ENCODE measurements around the gene PRR5L.

- TF ChIP-seq CTCF (IDR thresholded peaks at IDR 0.05) (no peak), EZH2 (IDR thresholded peaks at IDR 0.05) (no peak), EZH2phosphoT487 (IDR thresholded peaks at IDR 0.05) (no peak)
Measured at GRCh38 chr11:36339888-36340287, 43.8 kb downstream of the PRR5L start.

All from neural progenitor cell (in vitro differentiated cells).